ENCODE measurements around the gene UPP2.

DNA sequence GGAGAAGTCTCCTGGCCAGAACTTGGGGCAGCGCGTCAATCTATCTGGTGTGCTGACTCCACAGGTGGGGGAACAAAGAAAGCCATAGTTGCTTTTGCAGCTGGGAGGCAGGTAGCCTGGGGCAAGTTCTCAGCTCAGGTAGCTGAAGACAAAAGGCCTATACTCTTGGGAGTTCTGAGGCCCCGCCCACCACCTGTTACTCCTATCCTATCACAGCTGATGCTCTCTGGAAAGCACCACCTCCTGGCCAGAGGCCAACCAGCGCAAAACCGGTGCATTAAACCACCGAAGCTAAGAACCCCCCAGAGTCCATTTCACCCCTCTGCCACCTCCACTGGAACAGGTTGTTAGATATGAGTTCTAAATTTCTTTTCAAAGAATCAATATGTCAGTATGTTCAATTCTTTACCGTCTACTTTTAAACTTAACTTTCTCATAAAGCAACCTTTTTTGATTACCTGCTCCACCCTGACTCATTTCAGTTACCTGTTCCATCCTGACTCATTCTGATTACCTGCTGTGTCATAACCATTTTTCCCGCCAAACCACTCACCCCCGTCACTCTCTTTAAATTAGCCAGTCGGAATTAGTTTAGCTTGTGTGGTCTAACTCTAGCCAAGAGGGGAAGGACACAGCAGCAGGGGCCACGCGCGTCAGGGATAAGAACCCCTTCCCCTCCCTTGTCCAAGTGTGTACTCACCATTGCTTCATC lies 43.4 kb downstream of the UPP2 start:
- TF ChIP-seq RFX5 (IDR thresholded peaks at IDR 0.05) (no peak), FOSB (CRISPR knock-in tag; IDR thresholded peaks at IDR 0.05) (no peak), EP300 (IDR thresholded peaks at IDR 0.05) (no peak), HDAC2 (IDR thresholded peaks at IDR 0.05) (no peak), CHD2 (IDR thresholded peaks at IDR 0.05; ENCODE audit: low read length, partially characterized antibody) (no peak), MAFK (IDR thresholded peaks at IDR 0.05; ENCODE audit: partially characterized antibody) (no peak), MYC (IDR thresholded peaks at IDR 0.05; ENCODE audit: borderline replicate concordance, low read length) (no peak)
- TF ChIP-seq, protein P1, sequence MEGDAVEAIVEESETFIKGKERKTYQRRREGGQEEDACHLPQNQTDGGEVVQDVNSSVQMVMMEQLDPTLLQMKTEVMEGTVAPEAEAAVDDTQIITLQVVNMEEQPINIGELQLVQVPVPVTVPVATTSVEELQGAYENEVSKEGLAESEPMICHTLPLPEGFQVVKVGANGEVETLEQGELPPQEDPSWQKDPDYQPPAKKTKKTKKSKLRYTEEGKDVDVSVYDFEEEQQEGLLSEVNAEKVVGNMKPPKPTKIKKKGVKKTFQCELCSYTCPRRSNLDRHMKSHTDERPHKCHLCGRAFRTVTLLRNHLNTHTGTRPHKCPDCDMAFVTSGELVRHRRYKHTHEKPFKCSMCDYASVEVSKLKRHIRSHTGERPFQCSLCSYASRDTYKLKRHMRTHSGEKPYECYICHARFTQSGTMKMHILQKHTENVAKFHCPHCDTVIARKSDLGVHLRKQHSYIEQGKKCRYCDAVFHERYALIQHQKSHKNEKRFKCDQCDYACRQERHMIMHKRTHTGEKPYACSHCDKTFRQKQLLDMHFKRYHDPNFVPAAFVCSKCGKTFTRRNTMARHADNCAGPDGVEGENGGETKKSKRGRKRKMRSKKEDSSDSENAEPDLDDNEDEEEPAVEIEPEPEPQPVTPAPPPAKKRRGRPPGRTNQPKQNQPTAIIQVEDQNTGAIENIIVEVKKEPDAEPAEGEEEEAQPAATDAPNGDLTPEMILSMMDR (IDR thresholded peaks at IDR 0.05): no peak
- TF ChIP-seq, protein P2, sequence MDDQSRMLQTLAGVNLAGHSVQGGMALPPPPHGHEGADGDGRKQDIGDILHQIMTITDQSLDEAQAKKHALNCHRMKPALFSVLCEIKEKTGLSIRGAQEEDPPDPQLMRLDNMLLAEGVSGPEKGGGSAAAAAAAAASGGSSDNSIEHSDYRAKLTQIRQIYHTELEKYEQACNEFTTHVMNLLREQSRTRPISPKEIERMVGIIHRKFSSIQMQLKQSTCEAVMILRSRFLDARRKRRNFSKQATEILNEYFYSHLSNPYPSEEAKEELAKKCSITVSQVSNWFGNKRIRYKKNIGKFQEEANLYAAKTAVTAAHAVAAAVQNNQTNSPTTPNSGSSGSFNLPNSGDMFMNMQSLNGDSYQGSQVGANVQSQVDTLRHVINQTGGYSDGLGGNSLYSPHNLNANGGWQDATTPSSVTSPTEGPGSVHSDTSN (IDR thresholded peaks at IDR 0.05): no peak
- TF ChIP-seq, protein P3, sequence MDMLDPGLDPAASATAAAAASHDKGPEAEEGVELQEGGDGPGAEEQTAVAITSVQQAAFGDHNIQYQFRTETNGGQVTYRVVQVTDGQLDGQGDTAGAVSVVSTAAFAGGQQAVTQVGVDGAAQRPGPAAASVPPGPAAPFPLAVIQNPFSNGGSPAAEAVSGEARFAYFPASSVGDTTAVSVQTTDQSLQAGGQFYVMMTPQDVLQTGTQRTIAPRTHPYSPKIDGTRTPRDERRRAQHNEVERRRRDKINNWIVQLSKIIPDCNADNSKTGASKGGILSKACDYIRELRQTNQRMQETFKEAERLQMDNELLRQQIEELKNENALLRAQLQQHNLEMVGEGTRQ (IDR thresholded peaks at IDR 0.05): no peak

Data from A549 (cell line).